HepG2 (cell line): Measurements from ENCODE around the gene CCDC57. TPM values are rescaled to one million over a fixed set of nuclear protein-coding genes. Genes with fewer than 3 reads are reported as not detected.

Experiments used
- ATF1 ChIP-seq: IDR thresholded peaks from 2 replicates; pipeline ENCODE4 v1.6.1; 2016; ENCODE audit warnings: mild to moderate bottlenecking, control low read depth
- FOSL2 ChIP-seq: sonication (generic); formaldehyde crosslinking; IDR thresholded peaks from 2 replicates; pipeline ENCODE4 v1.4.0; 2020; ENCODE audit warnings: missing genetic modification reagents
- GATAD2A ChIP-seq: IDR thresholded peaks from 2 replicates; pipeline ENCODE4 v1.6.1; 2016
- HBP1 ChIP-seq: IDR thresholded peaks from 2 replicates; pipeline ENCODE4 v1.6.1; 2016; ENCODE audit warnings: low read depth, control low read depth
- JARID2 ChIP-seq: sonication (generic); formaldehyde crosslinking; IDR thresholded peaks from 2 replicates; pipeline ENCODE4 v1.8.1; 2023; ENCODE audit warnings: missing genetic modification reagents, inconsistent platforms; ENCODE audit not compliant: insufficient replicate concordance
- JDP2 ChIP-seq: sonication (generic); formaldehyde crosslinking; IDR thresholded peaks from 2 replicates; pipeline ENCODE4 v1.8.1; 2022; ENCODE audit warnings: missing genetic modification reagents, borderline replicate concordance
- MAFG ChIP-seq: sonication (generic); formaldehyde crosslinking; IDR thresholded peaks from 2 replicates; pipeline ENCODE4 v1.5.1; 2020; ENCODE audit warnings: mild to moderate bottlenecking, missing genetic modification reagents
- NCOA1 ChIP-seq: sonication (generic); formaldehyde crosslinking; IDR thresholded peaks from 2 replicates; pipeline ENCODE4 v1.9.0; 2021; ENCODE audit warnings: missing genetic modification reagents
- POGZ ChIP-seq: sonication (generic); formaldehyde crosslinking; IDR thresholded peaks from 2 replicates; pipeline ENCODE4 v1.4.0; 2020; ENCODE audit warnings: mild to moderate bottlenecking, missing genetic modification reagents
- STAT6 ChIP-seq: sonication (generic); formaldehyde crosslinking; IDR thresholded peaks from 2 replicates; pipeline ENCODE4 v1.4.0; 2020; ENCODE audit warnings: missing genetic modification reagents, mild to moderate bottlenecking, borderline replicate concordance
- TEAD2 ChIP-seq: sonication (generic); formaldehyde crosslinking; IDR thresholded peaks from 2 replicates; pipeline ENCODE4 v1.9.0; 2021; ENCODE audit warnings: missing genetic modification reagents
- ZNF33A ChIP-seq: sonication (generic); formaldehyde crosslinking; IDR thresholded peaks from 2 replicates; pipeline ENCODE4 v1.5.1; 2020; ENCODE audit warnings: missing genetic modification reagents, mild to moderate bottlenecking, moderate library complexity, borderline replicate concordance
- ZNF431 ChIP-seq: sonication (generic); formaldehyde crosslinking; IDR thresholded peaks from 2 replicates; pipeline ENCODE4 v1.9.0; 2022; ENCODE audit warnings: missing genetic modification reagents, low read depth, mild to moderate bottlenecking, borderline replicate concordance
- ZNF484 ChIP-seq: sonication (generic); formaldehyde crosslinking; IDR thresholded peaks from 2 replicates; pipeline ENCODE4 v1.5.1; 2020; ENCODE audit warnings: mild to moderate bottlenecking, low read depth, missing genetic modification reagents, borderline replicate concordance
- ZNF569 ChIP-seq: sonication (generic); formaldehyde crosslinking; IDR thresholded peaks from 2 replicates; pipeline ENCODE4 v1.5.0; 2020; ENCODE audit warnings: mild to moderate bottlenecking, missing genetic modification reagents, moderate library complexity, borderline replicate concordance
- ZNF687 ChIP-seq: sonication (generic); formaldehyde crosslinking; IDR thresholded peaks from 2 replicates; pipeline ENCODE4 v1.5.1; 2020; ENCODE audit warnings: mild to moderate bottlenecking, missing genetic modification reagents, moderate library complexity
- ZNF761 ChIP-seq: sonication (generic); formaldehyde crosslinking; conservative IDR thresholded peaks from 2 replicates; pipeline ENCODE4 v1.4.0; 2020; ENCODE audit warnings: mild to moderate bottlenecking, missing genetic modification reagents
- ZSCAN21 ChIP-seq: sonication (generic); formaldehyde crosslinking; IDR thresholded peaks from 2 replicates; pipeline ENCODE4 v1.8.0; 2022; ENCODE audit warnings: mild to moderate bottlenecking, missing genetic modification reagents, moderate library complexity, borderline replicate concordance
- polyA plus RNA-seq, 8 experiments: library from polyadenylated mRNA; depleted of rRNA in 3 of 8; stranded (reverse) in 7 of 8; unstranded in 1 of 8; fragments of >200 nt; fragmentation: Illumina TruSeq in 4 of 8; extraction: Trizol in 4 of 8; gene quantifications; 2 replicates each; pipeline versions ENCODE4 v1.2.1 to v1.2.3, GENCODE V29; 2011 to 2016; ENCODE audit warnings: low read depth in 4 of 8, missing spikeins in 1 of 8, mixed read lengths in 1 of 8; ENCODE audit not compliant: insufficient read depth in 1 of 8
- total RNA-seq, 5 experiments: library from RNA; depleted of rRNA; stranded (reverse); fragments of >200 nt; fragmentation: Illumina TruSeq; extraction: Trizol; gene quantifications; 2 replicates each; pipeline ENCODE4 v1.2.3, GENCODE V29; 2016; ENCODE audit warnings: low read depth in 1 of 5
- TF ChIP-seq, protein P1 (sequence below): sonication (generic); formaldehyde crosslinking; IDR thresholded peaks from 2 replicates; pipeline ENCODE4 v1.4.0; 2020; ENCODE audit warnings: missing genetic modification reagents
- TF ChIP-seq, protein P2 (sequence below): IDR thresholded peaks from 2 replicates; pipeline ENCODE4 v1.6.1; 2018; ENCODE audit warnings: missing genetic modification reagents, mild to moderate bottlenecking, missing compliant biosample characterization

The CCDC57 gene
- total and polyA plus RNA-seq, 2 of the 13 experiments (the other 11 are each of a cell fraction or from before 2014, with no cell fraction given) = 59.3 to 59.9 TPM

DNA sequence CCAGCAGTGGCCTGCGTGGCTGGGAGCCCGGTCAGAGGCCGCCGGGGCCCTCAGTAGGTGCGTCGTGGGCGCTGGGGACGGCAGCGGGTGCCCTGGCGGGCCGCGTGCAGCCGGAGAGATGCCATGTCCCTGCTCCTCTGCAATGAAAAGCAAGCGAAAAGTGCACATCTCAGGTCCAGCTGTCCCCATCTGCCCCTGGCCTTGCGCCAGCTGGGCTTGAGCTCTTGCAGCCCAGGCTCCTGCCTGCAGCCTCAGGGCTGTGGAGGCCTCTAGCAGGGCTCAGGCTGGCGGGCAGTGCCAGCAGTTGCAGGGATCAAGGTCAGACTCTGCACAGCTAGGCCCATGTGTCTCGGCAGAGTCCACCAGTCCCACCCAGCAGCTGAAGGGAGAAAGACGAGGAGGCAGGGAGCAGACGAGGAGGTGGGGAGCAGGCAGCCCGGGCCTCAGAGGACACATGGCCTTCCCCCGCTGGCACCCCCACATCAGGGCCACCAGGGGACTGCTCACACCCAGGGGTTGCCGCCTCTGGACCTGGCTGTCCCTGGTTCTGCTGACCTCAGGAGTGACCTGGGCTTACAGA is 27.4 kb upstream of the CCDC57 start (continued):
- TF ChIP-seq ATF1 (CRISPR knock-in tag) (no peak), NCOA1 (peak; percentile 91), ZNF569 (peak; percentile 98; the same call in 1 of the 2 replicates), MAFG (CRISPR knock-in tag) (no peak), JARID2 (CRISPR knock-in tag) (no peak), ZNF484 (CRISPR knock-in tag) (no peak), JDP2 (CRISPR knock-in tag) (no peak), ZNF761 (CRISPR knock-in tag) (peak; percentile 68; the same call in 1 of the 2 replicates), HBP1 (CRISPR knock-in tag) (0 out of 2 replicates have a peak, but pooled peaks have one; percentile 23), POGZ (CRISPR knock-in tag) (no peak; the same call in 1 of the 2 replicates), ZSCAN21 (CRISPR knock-in tag) (0 out of 2 replicates have a peak, but pooled peaks have one; percentile 11), ZNF431 (CRISPR knock-in tag) (no peak), FOSL2 (CRISPR knock-in tag) (no peak), STAT6 (CRISPR knock-in tag) (no peak; the same call in 1 of the 2 replicates), TEAD2 (no peak), ZNF33A (no peak), ZNF687 (CRISPR knock-in tag) (peak; percentile 97), GATAD2A (CRISPR knock-in tag) (peak; percentile 80)
- TF ChIP-seq, protein P1, sequence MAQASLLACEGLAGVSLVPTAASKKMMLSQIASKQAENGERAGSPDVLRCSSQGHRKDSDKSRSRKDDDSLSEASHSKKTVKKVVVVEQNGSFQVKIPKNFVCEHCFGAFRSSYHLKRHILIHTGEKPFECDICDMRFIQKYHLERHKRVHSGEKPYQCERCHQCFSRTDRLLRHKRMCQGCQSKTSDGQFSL (CRISPR knock-in tag) = peak; percentile 65; the same call in 1 of the 2 replicates
- TF ChIP-seq, protein P2, sequence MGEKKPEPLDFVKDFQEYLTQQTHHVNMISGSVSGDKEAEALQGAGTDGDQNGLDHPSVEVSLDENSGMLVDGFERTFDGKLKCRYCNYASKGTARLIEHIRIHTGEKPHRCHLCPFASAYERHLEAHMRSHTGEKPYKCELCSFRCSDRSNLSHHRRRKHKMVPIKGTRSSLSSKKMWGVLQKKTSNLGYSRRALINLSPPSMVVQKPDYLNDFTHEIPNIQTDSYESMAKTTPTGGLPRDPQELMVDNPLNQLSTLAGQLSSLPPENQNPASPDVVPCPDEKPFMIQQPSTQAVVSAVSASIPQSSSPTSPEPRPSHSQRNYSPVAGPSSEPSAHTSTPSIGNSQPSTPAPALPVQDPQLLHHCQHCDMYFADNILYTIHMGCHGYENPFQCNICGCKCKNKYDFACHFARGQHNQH (CRISPR knock-in tag) = peak; percentile 54
